Stimulated activated naive CD8-positive, alpha-beta T cell treated with anti-CD3 and anti-CD28 coated beads, Interleukin-15, Interleukin-2, amounts not matched to agents 100 ng/mL and 50 ng/mL, for 24 hours (primary cell): Measurements from ENCODE around the gene RUNX3.
A peak's percentile ranks its signal among the peaks of the same experiment; 100 is the strongest.

Experiments
- H3K27ac Mint-ChIP-seq: one replicate; pipeline ENCODE4 v1.8.0; 2021; ENCODE audit warnings: mild to moderate bottlenecking, mixed read lengths
- H3K27me3 Mint-ChIP-seq: one replicate; pipeline ENCODE4 v1.8.0; 2021; ENCODE audit warnings: mixed read lengths
- H3K36me3 Mint-ChIP-seq: one replicate; pipeline ENCODE4 v1.8.0; 2021; ENCODE audit warnings: low read depth, mixed read lengths
- H3K4me1 Mint-ChIP-seq: one replicate; pipeline ENCODE4 v1.8.0; 2021; ENCODE audit warnings: low read depth, mixed read lengths
- H3K4me3 Mint-ChIP-seq: one replicate; pipeline ENCODE4 v1.8.0; 2021; ENCODE audit warnings: mild to moderate bottlenecking, mixed read lengths
- H3K9me3 Mint-ChIP-seq: one replicate; pipeline ENCODE4 v1.8.0; 2021; ENCODE audit warnings: mixed read lengths

Gene RUNX3

DNA sequence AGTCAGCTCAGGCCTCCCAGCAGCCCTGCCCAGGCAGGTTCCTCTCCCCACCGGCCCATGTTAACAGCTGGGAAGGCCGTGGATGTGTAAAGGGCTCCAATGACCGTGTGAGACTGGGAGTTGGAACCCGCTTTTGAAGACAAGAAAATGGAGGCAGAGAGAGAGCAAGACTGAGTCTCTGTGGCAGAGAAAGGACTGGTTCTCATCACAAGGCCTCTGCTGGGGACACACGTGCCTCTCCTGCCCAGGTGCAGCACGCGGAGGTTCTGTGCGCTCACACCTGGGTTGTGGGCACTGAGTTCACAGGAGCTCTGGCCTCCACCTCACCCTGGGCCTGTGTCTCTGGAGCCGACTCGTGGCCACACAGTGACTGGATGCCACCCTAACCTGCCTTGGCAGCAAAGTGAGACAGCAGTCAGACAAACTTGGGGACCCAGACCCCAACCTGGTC is 27.0 kb downstream of the RUNX3 start:
- Mint-ChIP-seq H3K27me3 (no peaks in the 10 kb centered on the region), H3K27ac (peak overlapping the region; percentile 45), H3K4me1 (peaks cover 66% of the 10 kb centered on the region), H3K4me3 (no peak overlapping the region), H3K9me3 (no peaks in the 10 kb centered on the region), H3K36me3 (peaks cover 59% of the 10 kb centered on the region)

DNA sequence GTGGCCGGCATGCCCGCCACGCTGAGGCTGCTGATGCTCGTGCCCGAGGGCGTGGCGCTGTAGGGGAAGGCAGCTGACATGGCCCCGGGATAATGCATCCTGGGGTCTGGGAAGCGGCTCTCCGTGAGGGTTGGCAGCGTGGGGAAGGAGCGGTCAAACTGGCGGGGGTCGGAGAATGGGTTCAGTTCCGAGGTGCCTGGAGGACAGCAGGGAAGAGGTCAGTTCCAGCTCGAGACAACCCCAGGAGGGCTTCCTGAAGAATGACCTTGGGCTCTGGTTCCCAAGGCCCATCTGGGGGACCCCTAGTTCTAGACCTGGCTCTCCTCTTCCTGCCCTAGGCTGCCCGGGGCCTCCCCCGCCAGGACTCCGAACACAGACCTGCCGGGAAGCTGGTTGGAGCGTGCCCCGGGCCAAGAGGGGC is 27.6 kb downstream of the RUNX3 start:
- H3K27ac Mint-ChIP-seq = peak overlapping the region; percentile 55
- peaks cover 64% of the 10 kb centered on the region for H3K4me1 Mint-ChIP-seq
- no peaks in the 10 kb centered on the region for H3K9me3 Mint-ChIP-seq
- H3K4me3 Mint-ChIP-seq = peak overlapping the region; percentile 23
- H3K27me3 Mint-ChIP-seq = no peaks in the 10 kb centered on the region
- H3K36me3 Mint-ChIP-seq = peaks cover 54% of the 10 kb centered on the region

DNA sequence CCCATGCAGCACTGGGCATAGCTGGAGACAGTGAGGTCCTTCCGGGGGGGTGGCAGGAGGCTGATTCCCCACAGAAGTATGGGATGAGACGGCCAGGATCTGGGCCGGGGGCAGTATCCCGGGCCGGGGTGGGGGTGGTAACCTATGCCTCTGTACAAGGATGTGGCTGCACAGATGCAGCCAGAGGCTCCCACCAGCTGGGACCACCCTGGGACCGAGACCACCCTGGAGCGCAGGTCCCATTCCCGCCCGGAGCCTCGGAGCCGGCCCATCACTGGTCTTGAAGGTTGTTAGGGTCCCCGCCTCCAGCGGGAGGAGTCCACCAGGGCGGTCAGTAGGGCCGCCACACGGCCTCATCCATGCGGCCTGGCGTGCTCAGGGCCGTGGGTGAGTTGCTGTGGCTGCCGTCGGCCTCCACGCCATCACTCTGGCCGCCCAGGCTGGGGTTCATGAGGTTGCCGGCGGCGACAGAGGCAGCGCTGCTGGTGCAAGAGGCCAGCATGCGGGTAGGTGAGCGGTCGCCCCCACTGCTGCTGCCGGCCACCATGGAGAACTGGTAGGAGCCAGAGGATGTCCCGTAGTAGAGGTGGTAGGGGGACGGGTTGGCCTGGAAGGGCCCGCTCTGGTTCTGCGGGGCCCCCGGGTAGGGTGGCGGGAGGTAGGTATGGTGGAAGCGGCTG is 28.1 kb downstream of the RUNX3 start:
- Mint-ChIP-seq H3K4me1 (peaks cover 62% of the 10 kb centered on the region), H3K27ac (peak overlapping the region; percentile 63), H3K36me3 (peaks cover 50% of the 10 kb centered on the region), H3K9me3 (no peaks in the 10 kb centered on the region), H3K4me3 (peak overlapping the region; percentile 23), H3K27me3 (no peaks in the 10 kb centered on the region)

DNA sequence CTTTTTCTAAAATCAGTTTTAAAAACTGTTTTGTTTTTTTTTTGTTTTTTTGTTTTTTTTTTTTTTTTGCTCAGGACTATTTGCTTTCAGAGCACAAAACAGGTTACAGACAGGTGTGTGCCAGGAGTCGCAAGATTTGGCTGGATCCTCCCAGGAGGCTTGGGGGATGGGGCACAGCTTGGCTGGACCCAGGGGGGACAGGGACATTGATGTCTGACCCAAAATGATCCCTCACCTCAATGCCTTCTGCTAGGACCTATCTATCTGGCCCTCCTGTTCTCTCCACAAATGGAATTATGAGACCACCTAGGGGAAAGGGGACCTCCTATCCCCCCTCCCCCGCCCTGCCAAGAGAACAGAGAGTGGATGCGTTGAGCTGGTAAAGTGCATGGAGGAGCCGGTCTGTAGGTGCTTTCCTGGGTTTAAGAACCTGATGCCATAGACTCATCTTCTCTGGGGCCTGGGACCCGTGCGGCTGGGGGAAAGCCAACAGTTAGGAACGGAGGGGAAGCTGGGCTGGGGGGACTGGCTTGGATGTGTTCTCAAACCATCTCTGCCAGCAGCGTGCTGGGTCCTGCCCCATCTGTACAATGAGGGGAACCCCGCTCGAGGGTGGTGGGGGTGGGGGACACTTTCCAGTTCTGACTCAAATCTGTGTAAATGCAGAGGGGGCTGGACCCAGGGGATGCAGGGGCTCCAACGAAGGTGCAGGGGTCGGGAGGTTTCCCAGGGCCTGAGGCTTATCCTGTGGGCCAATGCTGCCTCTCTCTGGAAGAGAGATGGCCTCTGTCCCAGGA is 28.9 kb downstream of the RUNX3 start:
- peak overlapping the region; percentile 63 for H3K27ac Mint-ChIP-seq
- H3K27me3 Mint-ChIP-seq = no peaks in the 10 kb centered on the region
- H3K36me3 Mint-ChIP-seq = peaks cover 42% of the 10 kb centered on the region
- peak overlapping the region; percentile 37 for H3K4me3 Mint-ChIP-seq
- peaks cover 58% of the 10 kb centered on the region for H3K4me1 Mint-ChIP-seq
- H3K9me3 Mint-ChIP-seq = no peaks in the 10 kb centered on the region

DNA sequence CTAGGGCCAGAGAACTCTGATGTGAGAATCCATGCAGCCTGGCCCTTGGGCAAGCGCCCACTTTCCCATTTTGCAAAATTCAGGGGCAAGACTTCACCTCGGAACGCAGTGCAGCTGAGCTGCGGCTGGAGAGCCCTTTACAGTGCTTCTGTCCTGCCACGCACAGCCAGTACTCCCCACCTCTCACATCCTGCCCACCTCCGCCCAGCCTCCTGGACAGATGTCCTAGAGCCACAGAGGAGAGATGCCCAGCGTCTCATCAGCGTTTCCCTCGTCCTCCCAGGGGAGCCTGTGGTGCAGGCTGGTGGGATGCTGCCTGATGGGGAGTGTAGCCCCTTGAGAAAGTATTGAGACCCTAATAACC is 29.6 kb downstream of the RUNX3 start:
- H3K4me1 Mint-ChIP-seq = peaks cover 57% of the 10 kb centered on the region
- peak overlapping the region; percentile 49 for H3K4me3 Mint-ChIP-seq
- H3K27me3 Mint-ChIP-seq = no peaks in the 10 kb centered on the region
- H3K9me3 Mint-ChIP-seq = no peaks in the 10 kb centered on the region
- peak overlapping the region; percentile 75 for H3K27ac Mint-ChIP-seq
- H3K36me3 Mint-ChIP-seq = peaks cover 42% of the 10 kb centered on the region

DNA sequence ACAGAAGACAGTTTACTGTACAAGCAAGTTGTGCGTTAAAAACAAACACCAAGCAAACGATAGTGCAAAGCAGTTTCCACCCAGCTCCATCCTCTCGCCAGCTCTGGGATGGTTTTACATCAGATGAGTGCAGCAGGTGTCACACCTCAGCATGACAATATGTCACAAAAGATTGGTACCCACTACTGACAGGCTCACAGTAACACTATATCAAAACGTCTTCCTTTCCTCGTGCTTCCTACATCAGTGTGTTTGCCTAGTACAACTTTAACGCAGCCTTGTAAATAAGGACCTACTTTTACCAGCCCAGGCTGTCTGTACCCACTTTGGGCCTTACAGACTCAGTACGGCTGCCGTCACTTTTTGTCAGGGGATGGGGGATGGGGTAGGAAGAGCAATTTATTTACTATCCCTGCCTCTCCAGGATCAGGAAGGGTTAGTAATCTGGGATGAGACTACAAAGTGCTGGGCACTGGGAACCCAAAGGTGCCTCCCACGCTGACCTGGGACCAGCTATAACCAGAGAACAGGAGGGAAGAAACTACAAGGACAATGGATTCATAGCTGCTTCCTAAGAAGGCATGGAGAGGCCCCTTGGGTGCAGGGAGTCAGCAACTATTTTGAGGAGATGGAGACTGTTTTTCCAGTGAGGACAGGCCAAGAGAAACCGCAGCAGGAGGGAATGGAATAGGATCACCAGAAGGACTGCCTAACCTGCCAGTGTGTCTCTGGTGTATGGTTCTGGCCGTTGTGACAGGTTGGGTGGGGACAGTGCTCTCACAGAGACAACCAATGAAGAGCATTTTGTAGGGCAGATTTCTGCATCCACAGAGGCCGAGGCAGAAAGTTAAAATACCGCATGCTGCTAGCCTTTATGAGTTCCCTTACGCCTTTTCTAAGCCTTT is 30.2 kb downstream of the RUNX3 start:
- H3K9me3 Mint-ChIP-seq = no peaks in the 10 kb centered on the region
- peak overlapping the region; percentile 49 for H3K4me3 Mint-ChIP-seq
- peak overlapping the region; percentile 75 for H3K27ac Mint-ChIP-seq
- peaks cover 37% of the 10 kb centered on the region for H3K36me3 Mint-ChIP-seq
- H3K4me1 Mint-ChIP-seq = peaks cover 57% of the 10 kb centered on the region
- H3K27me3 Mint-ChIP-seq = no peaks in the 10 kb centered on the region

DNA sequence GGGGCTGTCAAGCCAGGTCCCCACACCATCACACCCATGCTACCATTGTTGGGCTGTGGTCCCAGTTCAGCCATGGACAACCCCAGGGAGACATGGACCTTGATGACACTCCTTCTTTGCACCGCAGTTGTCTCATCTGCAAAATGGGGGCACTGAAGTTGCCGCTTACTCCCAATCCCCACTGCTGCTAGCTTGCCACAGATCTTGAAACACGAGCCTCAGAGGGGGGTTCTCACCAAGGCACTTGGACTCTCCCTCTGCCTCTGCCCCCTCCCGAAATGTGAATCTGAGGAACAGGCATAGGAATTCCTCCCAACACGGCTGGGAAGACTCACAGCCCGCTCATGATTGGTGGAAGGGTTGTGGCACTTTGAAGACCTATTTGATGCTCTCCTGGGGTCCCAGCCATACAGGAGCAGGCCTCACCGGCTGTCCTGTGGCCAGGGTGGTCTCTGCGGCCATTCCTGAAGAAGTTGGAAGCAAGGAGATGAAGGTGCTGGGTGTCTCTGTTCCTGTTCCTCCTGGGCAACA is 31.1 kb downstream of the RUNX3 start:
- Mint-ChIP-seq H3K4me1 (peaks cover 53% of the 10 kb centered on the region), H3K27ac (peak overlapping the region; percentile 51), H3K4me3 (peak overlapping the region; percentile 49), H3K27me3 (no peaks in the 10 kb centered on the region), H3K9me3 (no peaks in the 10 kb centered on the region), H3K36me3 (peaks cover 33% of the 10 kb centered on the region)

DNA sequence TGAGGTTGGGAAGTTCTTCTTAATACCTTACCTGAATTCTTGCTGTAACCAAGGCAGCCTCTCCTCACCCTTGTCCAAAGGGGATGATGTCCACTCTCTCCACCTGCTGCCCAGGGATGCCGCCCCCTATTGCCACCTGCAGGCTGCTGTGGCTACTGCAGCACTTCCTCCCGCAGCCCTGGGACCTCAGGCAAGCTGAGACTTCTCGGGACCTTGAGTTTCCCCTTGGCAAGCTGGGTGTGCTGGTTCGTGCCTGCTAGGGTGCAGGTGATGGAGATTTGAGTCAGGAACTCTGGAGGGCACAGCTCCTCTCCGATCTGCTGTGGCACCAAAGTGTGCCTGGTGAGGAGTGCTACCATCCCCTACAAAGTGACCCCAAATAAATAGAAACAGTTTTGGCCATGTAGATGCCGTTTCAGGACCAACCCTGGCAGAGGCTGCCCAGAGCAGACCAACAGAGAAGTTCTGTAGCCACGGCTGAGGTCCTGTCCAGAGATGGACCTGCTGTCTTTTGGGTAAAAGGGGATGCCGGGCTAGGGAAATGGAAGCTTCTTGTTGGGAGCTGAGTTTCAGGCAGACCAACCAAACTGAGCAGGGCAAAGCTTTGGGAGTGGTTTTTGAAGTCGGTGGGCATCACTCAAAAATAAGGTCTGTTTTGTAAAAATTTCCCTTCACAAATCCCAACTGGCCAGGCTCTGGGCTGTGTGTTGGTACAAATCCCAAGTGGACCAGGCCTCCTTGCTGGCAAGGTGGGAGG is 31.7 kb downstream of the RUNX3 start:
- Mint-ChIP-seq H3K36me3 (peaks cover 27% of the 10 kb centered on the region), H3K9me3 (no peaks in the 10 kb centered on the region), H3K4me1 (peaks cover 47% of the 10 kb centered on the region), H3K4me3 (peak overlapping the region; percentile 57), H3K27me3 (no peaks in the 10 kb centered on the region), H3K27ac (peak overlapping the region; percentile 81)

DNA sequence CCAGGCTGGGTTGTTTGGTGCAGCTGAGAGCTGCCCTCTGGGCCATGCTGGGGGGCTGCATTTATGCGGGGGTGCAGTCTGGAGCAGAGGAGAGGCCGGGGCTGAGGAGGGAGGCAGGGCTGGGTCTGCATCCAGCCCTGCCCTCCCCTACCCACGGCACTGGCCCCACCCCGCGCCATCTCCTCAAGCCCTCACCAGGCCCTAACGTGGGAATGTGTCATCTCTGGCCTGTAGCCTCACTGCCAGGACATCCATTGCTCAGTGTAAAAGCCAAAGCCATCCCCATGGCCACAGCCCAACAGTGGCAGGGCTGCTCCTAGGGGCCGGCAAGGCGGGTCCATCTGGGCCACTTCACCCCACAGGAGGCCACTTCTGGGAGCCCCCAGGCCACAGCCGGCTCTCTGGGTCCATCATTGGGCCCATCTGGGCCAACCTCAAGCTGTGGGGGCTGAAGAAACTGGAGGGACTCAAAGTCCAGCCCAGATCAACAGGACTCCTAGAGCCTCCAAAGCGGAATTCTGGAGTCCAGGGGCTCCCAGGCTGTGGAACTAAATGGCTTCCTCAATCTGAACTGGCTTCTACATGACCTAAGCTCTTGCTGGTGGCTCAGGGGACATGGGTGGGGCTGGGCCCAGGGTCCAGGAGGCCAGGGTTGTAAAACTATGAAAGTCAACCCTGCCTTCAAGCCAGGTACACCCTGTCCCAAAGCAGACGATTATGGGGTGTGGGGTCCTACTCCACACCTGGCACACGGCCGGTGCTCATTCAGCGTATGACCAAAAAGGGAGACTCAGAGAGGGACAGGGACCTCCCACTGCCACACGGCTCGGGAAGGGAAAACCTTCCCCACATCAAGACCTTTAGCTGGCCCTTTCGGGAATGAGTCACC is 32.6 kb downstream of the RUNX3 start:
- peaks cover 7% of the 10 kb centered on the region for H3K9me3 Mint-ChIP-seq
- H3K27ac Mint-ChIP-seq = peak overlapping the region; percentile 81
- no peaks in the 10 kb centered on the region for H3K27me3 Mint-ChIP-seq
- peak overlapping the region; percentile 54 for H3K4me3 Mint-ChIP-seq
- H3K4me1 Mint-ChIP-seq = peaks cover 41% of the 10 kb centered on the region
- peaks cover 27% of the 10 kb centered on the region for H3K36me3 Mint-ChIP-seq

DNA sequence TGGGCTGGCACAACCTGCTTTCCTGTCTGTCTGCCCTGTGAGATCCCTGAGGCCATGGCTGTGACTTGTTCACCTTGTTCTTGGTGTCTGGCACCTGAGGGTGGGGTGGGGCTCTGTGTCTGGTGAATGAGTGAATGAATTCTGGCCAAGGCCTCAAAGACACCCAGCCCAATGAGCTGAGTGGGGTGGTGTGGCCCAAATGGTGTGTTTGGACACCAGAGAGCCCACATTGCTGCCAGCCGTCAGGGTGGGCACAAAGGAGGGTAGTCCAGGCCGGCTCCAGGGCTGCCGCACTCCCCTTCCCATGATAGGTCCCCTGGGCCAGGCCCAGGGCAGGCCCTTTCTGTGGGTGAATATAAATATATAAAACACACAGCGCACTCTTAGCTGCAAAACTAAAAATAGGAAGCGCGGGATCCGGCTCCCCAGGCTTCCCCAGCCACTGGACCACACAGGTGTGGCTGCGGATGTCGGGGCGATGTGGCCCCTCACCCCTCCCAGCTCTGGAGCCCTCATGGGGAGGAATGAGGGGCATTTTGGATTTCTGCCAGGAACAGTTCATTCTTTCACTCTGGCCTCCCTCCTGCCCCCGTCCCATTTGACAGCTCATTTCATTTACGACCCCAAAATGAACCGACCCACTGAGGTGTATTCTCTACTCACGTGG is 33.3 kb downstream of the RUNX3 start:
- Mint-ChIP-seq H3K27ac (peak overlapping the region; percentile 60), H3K36me3 (peaks cover 24% of the 10 kb centered on the region), H3K4me3 (peak overlapping the region; percentile 35), H3K4me1 (peaks cover 36% of the 10 kb centered on the region), H3K27me3 (no peaks in the 10 kb centered on the region), H3K9me3 (peaks cover 9% of the 10 kb centered on the region)

DNA sequence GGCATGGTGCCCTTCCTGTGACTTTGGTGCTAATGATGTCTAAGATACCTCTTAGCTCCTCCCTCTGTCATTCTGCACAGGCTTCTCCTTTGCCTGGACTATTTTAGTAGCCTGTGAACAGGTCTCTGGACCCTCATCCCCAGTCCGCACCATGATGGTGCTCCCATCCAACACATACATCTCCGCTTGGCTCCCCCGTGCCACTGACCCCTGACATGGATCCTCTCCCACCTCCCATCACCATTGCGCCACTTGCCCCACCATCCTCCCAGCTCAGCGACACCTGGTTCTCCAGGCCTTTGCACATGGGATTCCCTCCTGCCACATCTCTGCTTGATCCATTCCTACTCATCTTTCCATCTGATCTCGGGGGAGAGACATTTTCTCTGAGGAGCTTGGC is 33.9 kb downstream of the RUNX3 start:
- Mint-ChIP-seq H3K4me3 (peak overlapping the region; percentile 35), H3K36me3 (peaks cover 19% of the 10 kb centered on the region), H3K27me3 (no peaks in the 10 kb centered on the region), H3K27ac (peak overlapping the region; percentile 60), H3K4me1 (peaks cover 31% of the 10 kb centered on the region), H3K9me3 (peaks cover 9% of the 10 kb centered on the region)

DNA sequence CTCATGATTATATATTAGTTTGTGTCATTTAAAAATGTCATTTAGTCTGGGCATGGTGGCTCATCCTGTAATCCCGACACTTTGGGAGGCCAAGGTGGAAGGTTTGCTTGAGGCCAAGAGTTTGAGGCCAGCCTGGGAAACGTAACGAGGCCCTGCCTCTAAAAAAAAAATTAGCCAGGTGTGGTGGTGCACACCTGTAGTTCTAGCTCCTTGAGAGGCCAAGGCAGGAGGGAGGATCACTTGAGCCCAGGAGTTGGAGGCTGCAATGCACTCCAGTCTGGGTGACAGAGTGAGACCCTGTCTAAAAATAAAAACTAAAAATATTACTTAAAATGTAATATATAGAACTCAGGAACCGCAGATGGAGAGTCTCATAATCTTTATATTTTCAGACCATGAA is 34.6 kb downstream of the RUNX3 start:
- peaks cover 9% of the 10 kb centered on the region for H3K9me3 Mint-ChIP-seq
- H3K4me1 Mint-ChIP-seq = peaks cover 26% of the 10 kb centered on the region
- H3K27ac Mint-ChIP-seq = no peak overlapping the region
- H3K4me3 Mint-ChIP-seq = no peak overlapping the region
- H3K27me3 Mint-ChIP-seq = no peaks in the 10 kb centered on the region
- peaks cover 21% of the 10 kb centered on the region for H3K36me3 Mint-ChIP-seq

DNA sequence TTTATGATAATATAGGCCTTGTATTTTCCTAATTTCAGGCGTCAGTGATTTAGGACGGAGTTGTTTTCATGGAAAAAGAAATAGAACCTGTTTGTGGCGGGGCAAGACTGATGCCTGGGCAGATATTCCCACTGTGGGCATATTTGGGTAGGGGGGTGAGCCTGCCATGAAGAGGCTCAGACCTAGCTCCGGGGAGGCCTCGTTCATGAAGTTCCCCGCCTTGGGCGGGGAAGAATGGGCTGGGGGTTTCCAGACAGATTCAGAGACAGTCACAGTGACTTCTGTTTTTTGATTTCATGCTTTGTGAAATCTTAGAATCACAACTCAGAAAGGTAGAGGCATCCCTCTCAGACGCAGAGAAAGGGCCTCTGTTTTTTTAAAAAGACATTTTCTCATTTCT is 36.1 kb downstream of the RUNX3 start:
- H3K27ac Mint-ChIP-seq = no peak overlapping the region
- H3K27me3 Mint-ChIP-seq = no peaks in the 10 kb centered on the region
- peaks cover 9% of the 10 kb centered on the region for H3K9me3 Mint-ChIP-seq
- peaks cover 13% of the 10 kb centered on the region for H3K4me1 Mint-ChIP-seq
- no peak overlapping the region for H3K4me3 Mint-ChIP-seq
- H3K36me3 Mint-ChIP-seq = peaks cover 15% of the 10 kb centered on the region
